ENCODE results near the gene KLF5. TPM values are rescaled to one million over a fixed set of nuclear protein-coding genes. Genes with fewer than 3 reads are reported as not detected.

The KLF5 gene
- total and polyA plus RNA-seq, 2 experiments from 2014 or later = 1.5 to 1.8 TPM

GRCh38 chr13:73088332-73088935, 29.6 kb downstream of the KLF5 start:
- DNase-seq (ENCODE audit: low spot score) = no peak
- no peak overlapping the region for H3K4me3 Mint-ChIP-seq
- H3K27me3 Mint-ChIP-seq (ENCODE audit: insufficient read depth, low read depth, poor library complexity) = no peaks in the 10 kb centered on the region
- no peak for ATAC-seq
- Histone ChIP-seq H3K79me2 (replicated peaks; ENCODE audit: insufficient read depth) (no peaks in the 10 kb centered on the region), H3F3A (replicated peaks; ENCODE audit: low read depth) (no peaks in the 10 kb centered on the region), H2AFZ (no peak overlapping the region), H3K27me3 (ENCODE audit: insufficient read depth) (no peaks in the 10 kb centered on the region), H3K4me1 (ENCODE audit: insufficient read depth) (no peaks in the 10 kb centered on the region), H3K4me3 (no peak overlapping the region), H3K9me2 (ENCODE audit: insufficient read depth) (no peaks in the 10 kb centered on the region), H3K36me3 (ENCODE audit: insufficient read depth) (no peaks in the 10 kb centered on the region), H3K27ac (ENCODE audit: low read depth) (no peak overlapping the region), H4K20me1 (replicated peaks; ENCODE audit: insufficient read depth) (no peaks in the 10 kb centered on the region), H3K4me2 (no peak overlapping the region)
- H3K27ac Mint-ChIP-seq = no peak overlapping the region
- peaks cover 25% of the 10 kb centered on the region for H3K36me3 Mint-ChIP-seq (ENCODE audit: low read depth)
- peaks cover 5% of the 10 kb centered on the region; the same call in 1 of the 3 replicates for H3K4me1 Mint-ChIP-seq
- TF ChIP-seq ZNF331 (CRISPR knock-in tag; IDR thresholded peaks at IDR 0.05; ENCODE audit: low read depth) (no peak), ZNF114 (CRISPR knock-in tag; IDR thresholded peaks at IDR 0.05) (no peak), STAT1 (IDR thresholded peaks at IDR 0.05; ENCODE audit: unreplicated experiment) (no peak), ZNF462 (CRISPR knock-in tag; IDR thresholded peaks at IDR 0.05) (no peak), CREB1 (CRISPR knock-in tag; IDR thresholded peaks at IDR 0.05; ENCODE audit: low read depth) (no peak), POLR2AphosphoS5 (IDR thresholded peaks at IDR 0.05; ENCODE audit: low read depth) (no peak), NANOG (IDR thresholded peaks at IDR 0.05; ENCODE audit: borderline replicate concordance) (no peak), REST (IDR thresholded peaks at IDR 0.05; ENCODE audit: unreplicated experiment) (no peak), JUNB (IDR thresholded peaks at IDR 0.05; ENCODE audit: unreplicated experiment) (no peak), EZH2 (IDR thresholded peaks at IDR 0.05; ENCODE audit: low read depth, unreplicated experiment) (no peak)
- peaks cover 37% of the 10 kb centered on the region for H3K9me3 Mint-ChIP-seq
